ENCODE results near the gene SYT17.

GRCh38 chr16:19309178-19309577 is 141.1 kb downstream of the SYT17 start:
- no peak for TF ChIP-seq ZNF184 (tag by site-specific recombination; IDR thresholded peaks at IDR 0.05)
- no peak for TF ChIP-seq CTCF (tag by site-specific recombination; IDR thresholded peaks at IDR 0.05)
- TF ChIP-seq SCRT1 (tag by site-specific recombination; IDR thresholded peaks at IDR 0.05; ENCODE audit: borderline replicate concordance), result no peak
- TF ChIP-seq REST (tag by site-specific recombination; IDR thresholded peaks at IDR 0.05), result no peak
- TF ChIP-seq ZNF701 (tag by site-specific recombination; IDR thresholded peaks at IDR 0.05), result no peak
- no peak for TF ChIP-seq ZBTB21 (tag by site-specific recombination; IDR thresholded peaks at IDR 0.05)
- TF ChIP-seq ZNF776 (tag by site-specific recombination; IDR thresholded peaks at IDR 0.05; ENCODE audit: borderline replicate concordance), result no peak
- no peak for TF ChIP-seq ZNF449 (tag by site-specific recombination; IDR thresholded peaks at IDR 0.05)
- no peak for TF ChIP-seq ZNF174 (tag by site-specific recombination; IDR thresholded peaks at IDR 0.05)
- no peak for TF ChIP-seq ZNF791 (tag by site-specific recombination; IDR thresholded peaks at IDR 0.05)
